ENCODE results near the gene SPATC1L. TPM values are rescaled to one million over a fixed set of nuclear protein-coding genes. Genes with fewer than 3 reads are reported as not detected.

SPATC1L gene
- total and polyA plus RNA-seq, 2 donors from 2014 or later: 3.7 to 8.7 TPM

DNA sequence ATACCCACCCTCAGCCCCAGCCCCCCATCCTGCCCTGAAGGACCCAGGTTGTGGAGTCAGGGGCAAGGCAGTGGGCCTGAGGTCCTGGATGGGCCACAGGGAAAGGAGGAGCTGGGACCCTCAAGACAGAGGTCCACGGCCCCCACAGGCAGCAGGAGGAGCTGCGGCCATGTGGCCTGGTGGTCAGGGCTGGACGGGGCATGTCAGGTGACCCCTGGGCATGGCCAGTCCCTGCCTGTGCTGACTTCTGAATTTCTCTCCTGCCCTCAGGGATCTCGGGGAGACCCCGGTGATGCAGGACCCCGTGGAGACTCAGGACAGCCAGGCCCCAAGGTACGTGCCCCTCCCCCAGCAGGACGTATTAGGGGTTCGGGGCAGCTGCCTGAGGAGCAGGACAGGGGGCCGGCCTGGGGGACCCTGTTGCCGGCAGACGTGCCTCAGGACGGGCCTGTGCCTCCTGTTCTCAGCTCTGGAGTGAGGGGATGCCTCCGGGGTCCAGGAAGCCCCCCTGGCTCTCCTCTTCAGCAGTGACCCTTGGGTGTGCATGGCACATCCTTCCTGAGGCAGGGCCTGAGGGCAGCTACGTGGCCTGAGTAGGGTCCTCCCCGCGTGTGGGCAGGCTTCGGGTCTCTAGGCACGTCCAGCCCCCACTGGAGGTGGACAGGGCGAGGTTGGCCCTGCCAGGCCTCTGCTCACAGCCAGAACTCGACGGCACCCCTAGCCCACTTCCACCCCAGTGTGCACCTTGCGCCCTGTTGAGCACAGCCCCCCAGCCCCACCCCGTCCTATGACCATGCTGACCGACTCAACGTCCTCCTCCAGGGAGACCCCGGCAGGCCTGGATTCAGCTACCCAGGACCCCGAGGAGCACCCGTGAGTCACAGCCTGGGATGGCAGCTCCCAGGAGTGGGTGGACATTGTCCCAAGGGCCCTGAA, 62.7 kb downstream of the SPATC1L start:
- DNase-seq (peak in 3 of 5 donors; percentile 7 to 79 (median 31)), FAIRE-seq (no peak)
- Histone ChIP-seq H3K4me3 (ENCODE audit: low read length in 3 of 3) (no peak overlapping the region), H3K4me1 (ENCODE audit: control insufficient read depth in 2 of 3, insufficient read depth in 2 of 3, low read depth in 1 of 3, low read length in 3 of 3) (no peaks in the 10 kb centered on the region), H3K9me3 (ENCODE audit: control insufficient read depth in 2 of 3, insufficient read depth in 1 of 3, low read length in 3 of 3) (no peaks in the 10 kb centered on the region), H3K36me3 (ENCODE audit: control insufficient read depth in 2 of 3, insufficient read depth in 3 of 3, low read length in 3 of 3) (no peaks in the 10 kb centered on the region), H3K9ac (ENCODE audit: low read length in 3 of 3) (no peak overlapping the region), H3K27me3 (ENCODE audit: control insufficient read depth, insufficient read depth, low read length) (no peaks in the 10 kb centered on the region), H3K27ac (ENCODE audit: low read depth in 2 of 2, low read length in 2 of 2) (no peak overlapping the region)
- intact Hi-C loops (cut with DNase I): no loop called here
- TF ChIP-seq, protein P1, sequence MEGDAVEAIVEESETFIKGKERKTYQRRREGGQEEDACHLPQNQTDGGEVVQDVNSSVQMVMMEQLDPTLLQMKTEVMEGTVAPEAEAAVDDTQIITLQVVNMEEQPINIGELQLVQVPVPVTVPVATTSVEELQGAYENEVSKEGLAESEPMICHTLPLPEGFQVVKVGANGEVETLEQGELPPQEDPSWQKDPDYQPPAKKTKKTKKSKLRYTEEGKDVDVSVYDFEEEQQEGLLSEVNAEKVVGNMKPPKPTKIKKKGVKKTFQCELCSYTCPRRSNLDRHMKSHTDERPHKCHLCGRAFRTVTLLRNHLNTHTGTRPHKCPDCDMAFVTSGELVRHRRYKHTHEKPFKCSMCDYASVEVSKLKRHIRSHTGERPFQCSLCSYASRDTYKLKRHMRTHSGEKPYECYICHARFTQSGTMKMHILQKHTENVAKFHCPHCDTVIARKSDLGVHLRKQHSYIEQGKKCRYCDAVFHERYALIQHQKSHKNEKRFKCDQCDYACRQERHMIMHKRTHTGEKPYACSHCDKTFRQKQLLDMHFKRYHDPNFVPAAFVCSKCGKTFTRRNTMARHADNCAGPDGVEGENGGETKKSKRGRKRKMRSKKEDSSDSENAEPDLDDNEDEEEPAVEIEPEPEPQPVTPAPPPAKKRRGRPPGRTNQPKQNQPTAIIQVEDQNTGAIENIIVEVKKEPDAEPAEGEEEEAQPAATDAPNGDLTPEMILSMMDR (IDR thresholded peaks at IDR 0.05; ENCODE audit: borderline replicate concordance, extremely low read depth, insufficient read depth): no peak

DNA sequence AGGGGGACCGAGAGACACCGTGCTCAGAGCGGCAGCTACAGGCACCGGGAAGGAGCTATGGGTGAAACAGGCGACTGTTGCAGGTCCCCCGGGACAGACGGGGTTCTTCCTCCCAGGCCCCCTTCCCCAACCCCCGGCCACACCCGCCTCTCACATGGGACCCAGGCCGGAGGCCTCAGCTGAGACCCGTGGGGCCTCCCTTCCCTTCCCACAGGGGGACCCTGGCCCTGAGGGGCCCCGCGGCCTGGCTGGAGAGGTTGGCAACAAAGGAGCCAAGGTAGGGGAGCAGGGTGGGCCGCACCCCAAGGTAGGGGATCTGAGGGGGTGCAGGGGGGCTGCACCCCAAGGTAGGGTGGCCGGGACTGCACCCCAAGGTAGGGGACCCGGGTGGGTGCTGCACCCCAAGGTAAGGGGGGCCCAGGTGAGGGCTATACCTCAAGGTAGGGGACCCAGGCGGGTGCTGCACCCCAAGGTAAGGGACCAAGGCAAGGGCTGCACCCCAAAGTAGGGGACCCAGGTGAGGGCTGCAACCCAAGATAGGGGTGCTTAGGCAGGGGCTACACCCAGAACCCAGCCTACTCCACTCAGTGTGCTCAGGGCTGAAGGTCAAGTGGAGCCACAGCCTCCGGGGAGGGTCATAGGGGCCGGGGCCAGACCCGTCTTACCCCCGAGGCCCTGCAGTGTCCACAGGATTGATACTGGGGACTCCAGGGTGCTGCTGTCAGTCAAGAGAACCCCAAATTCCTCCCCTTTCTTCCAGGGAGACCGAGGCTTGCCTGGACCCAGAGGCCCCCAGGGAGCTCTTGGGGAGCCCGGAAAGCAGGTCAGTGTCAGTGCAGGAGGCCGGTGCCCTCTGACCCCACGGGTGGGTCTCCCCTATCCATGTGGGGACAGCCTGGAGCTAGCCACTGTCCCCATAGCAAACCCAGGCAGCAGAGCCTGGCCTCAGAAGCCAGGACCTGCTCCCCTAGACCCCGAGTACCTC, 63.7 kb downstream of the SPATC1L start:
- DNase-seq: peak in 3 of 5 donors; percentile 6 to 64 (median 30)
- H3K9ac ChIP-seq (ENCODE audit: low read length in 3 of 3): no peak overlapping the region
- no peaks in the 10 kb centered on the region for H3K36me3 ChIP-seq (ENCODE audit: control insufficient read depth in 2 of 3, insufficient read depth in 3 of 3, low read length in 3 of 3)
- H3K27ac ChIP-seq (ENCODE audit: low read depth in 2 of 2, low read length in 2 of 2): no peak overlapping the region
- H3K9me3 ChIP-seq (ENCODE audit: control insufficient read depth in 2 of 3, insufficient read depth in 1 of 3, low read length in 3 of 3): no peaks in the 10 kb centered on the region
- H3K4me3 ChIP-seq (ENCODE audit: low read length in 3 of 3): no peak overlapping the region
- FAIRE-seq: no peak
- intact Hi-C loops (cut with DNase I): no loop called here
- no peaks in the 10 kb centered on the region for H3K27me3 ChIP-seq (ENCODE audit: control insufficient read depth, insufficient read depth, low read length)
- H3K4me1 ChIP-seq (ENCODE audit: control insufficient read depth in 2 of 3, insufficient read depth in 2 of 3, low read depth in 1 of 3, low read length in 3 of 3): no peaks in the 10 kb centered on the region
- TF ChIP-seq, protein P1 (IDR thresholded peaks at IDR 0.05; ENCODE audit: borderline replicate concordance, extremely low read depth, insufficient read depth): no peak

DNA sequence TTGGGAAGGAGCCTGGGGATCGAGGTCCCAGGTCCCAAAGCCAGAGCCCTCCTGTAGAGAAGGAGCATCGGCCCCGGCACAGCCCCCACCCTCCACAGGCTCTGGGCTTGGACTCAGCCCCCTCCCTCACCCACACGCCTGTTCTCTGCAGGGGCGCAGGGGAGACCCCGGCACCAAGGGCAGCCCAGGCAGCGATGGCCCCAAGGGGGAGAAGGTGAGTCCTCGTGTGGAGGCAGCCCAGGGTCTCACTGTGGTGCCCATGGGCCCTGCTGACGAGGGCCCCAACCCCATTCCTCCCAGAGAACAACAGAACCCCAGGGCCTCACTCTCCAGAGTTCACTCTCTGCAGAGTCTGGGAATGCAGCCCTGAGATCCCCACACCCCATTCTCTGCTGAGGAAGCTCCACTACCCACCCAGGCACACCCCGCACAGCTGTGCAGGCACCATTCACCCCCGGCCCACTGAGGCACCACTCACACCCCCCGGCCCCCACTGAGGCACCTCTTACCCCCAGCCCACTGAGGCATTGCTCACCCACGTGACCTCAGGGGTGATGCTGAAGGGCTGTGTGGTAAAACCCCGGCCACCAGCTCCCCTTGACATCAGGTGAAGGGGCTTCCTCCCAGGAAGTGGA, 64.5 kb downstream of the SPATC1L start:
- no peak overlapping the region for H3K4me3 ChIP-seq (ENCODE audit: low read length in 3 of 3)
- DNase-seq: peak in 3 of 5 donors; percentile 4 to 71 (median 34)
- no peaks in the 10 kb centered on the region for H3K4me1 ChIP-seq (ENCODE audit: control insufficient read depth in 2 of 3, insufficient read depth in 2 of 3, low read depth in 1 of 3, low read length in 3 of 3)
- TF ChIP-seq, protein P1 (IDR thresholded peaks at IDR 0.05; ENCODE audit: borderline replicate concordance, extremely low read depth, insufficient read depth): no peak
- no peak for FAIRE-seq
- H3K9ac ChIP-seq (ENCODE audit: low read length in 3 of 3): no peak overlapping the region
- intact Hi-C loops (cut with DNase I): no loop called here
- no peaks in the 10 kb centered on the region for H3K27me3 ChIP-seq (ENCODE audit: control insufficient read depth, insufficient read depth, low read length)
- peaks cover 0 to 3% (median 0%) of the 10 kb centered on the region in 3 donors for H3K9me3 ChIP-seq (ENCODE audit: control insufficient read depth in 2 of 3, insufficient read depth in 1 of 3, low read length in 3 of 3)
- peaks cover 0 to 3% (median 0%) of the 10 kb centered on the region in 3 donors for H3K36me3 ChIP-seq (ENCODE audit: control insufficient read depth in 2 of 3, insufficient read depth in 3 of 3, low read length in 3 of 3)
- no peak overlapping the region for H3K27ac ChIP-seq (ENCODE audit: low read depth in 2 of 2, low read length in 2 of 2)
